Mesenchymal stem cell (in vitro differentiated cells and primary cell): ENCODE data around the gene KCNK10.

Experiments
- DNase-seq: peaks from one replicate; pipeline ENCODE4 v3.0.0-alpha.2; 2013
- H2AFZ ChIP-seq: one replicate; pipeline ENCODE4 v1.6.1; 2013; ENCODE audit warnings: low read depth, mild to moderate bottlenecking, control low read depth, inconsistent platforms, low read length, moderate library complexity
- H2AK5ac ChIP-seq: 2 replicates; pipeline ENCODE4 v1.6.1; 2013; ENCODE audit warnings: low read length, moderate library complexity, mild to moderate bottlenecking, inconsistent platforms; ENCODE audit not compliant: severe bottlenecking
- H2BK120ac ChIP-seq: one replicate; pipeline ENCODE4 v1.6.1; 2013; ENCODE audit warnings: low read depth, mild to moderate bottlenecking, inconsistent platforms, low read length, moderate library complexity
- H2BK12ac ChIP-seq, 2 experiments: one replicate each; pipeline ENCODE4 v1.6.1; 2013; ENCODE audit warnings: inconsistent platforms in 2 of 2, low read length in 2 of 2, mild to moderate bottlenecking in 2 of 2, moderate library complexity in 2 of 2, control low read depth in 1 of 2
- H2BK15ac ChIP-seq: one replicate; pipeline ENCODE4 v1.6.1; 2013; ENCODE audit warnings: mild to moderate bottlenecking, low read depth, inconsistent platforms; ENCODE audit not compliant: poor library complexity, severe bottlenecking
- H2BK5ac ChIP-seq: 2 replicates; pipeline ENCODE4 v1.6.1; 2013; ENCODE audit warnings: low read depth, mild to moderate bottlenecking, low read length, control low read depth, inconsistent platforms; ENCODE audit not compliant: poor library complexity, severe bottlenecking
- H3K14ac ChIP-seq, 2 experiments: one replicate each; pipeline ENCODE4 v1.6.1; 2013; ENCODE audit warnings: inconsistent platforms in 2 of 2, low read length in 2 of 2, control low read depth in 1 of 2, mild to moderate bottlenecking in 1 of 2, moderate library complexity in 1 of 2
- H3K18ac ChIP-seq, 2 experiments: one replicate each; pipeline ENCODE4 v1.6.1; 2013; ENCODE audit warnings: inconsistent platforms in 2 of 2, low read length in 2 of 2, control low read depth in 1 of 2, low read depth in 1 of 2, mild to moderate bottlenecking in 1 of 2
- H3K23ac ChIP-seq, 2 experiments: one replicate each; pipeline ENCODE4 v1.6.1; 2013; ENCODE audit warnings: inconsistent platforms in 2 of 2, low read length in 2 of 2, mild to moderate bottlenecking in 2 of 2, moderate library complexity in 2 of 2, control low read depth in 1 of 2
- H3K27ac ChIP-seq: 2 replicates; pipeline ENCODE4 v1.5.1; 2013; ENCODE audit warnings: mild to moderate bottlenecking, moderate library complexity, low read length, control low read depth, inconsistent platforms; ENCODE audit not compliant: poor library complexity, severe bottlenecking
- H3K27me3 ChIP-seq, 2 experiments: 2 replicates each; pipeline versions ENCODE4 v1.6.1 to v1.7.0; 2013; ENCODE audit warnings: low read length in 2 of 2, mild to moderate bottlenecking in 2 of 2, moderate library complexity in 2 of 2, control low read depth in 1 of 2, inconsistent platforms in 1 of 2; ENCODE audit not compliant: control insufficient read depth in 1 of 2, insufficient read depth in 1 of 2
- H3K36me3 ChIP-seq, 2 experiments: 2 replicates each; pipeline versions ENCODE4 v1.6.1 to v1.7.0; 2013; ENCODE audit warnings: low read length in 2 of 2, control low read depth in 1 of 2, inconsistent platforms in 1 of 2, low read depth in 1 of 2, mild to moderate bottlenecking in 1 of 2; ENCODE audit not compliant: insufficient read depth in 2 of 2, control insufficient read depth in 1 of 2
- H3K4ac ChIP-seq, 2 experiments: one replicate each; pipeline ENCODE4 v1.6.1; 2013; ENCODE audit warnings: inconsistent platforms in 2 of 2, low read length in 2 of 2, mild to moderate bottlenecking in 2 of 2, moderate library complexity in 2 of 2, control low read depth in 1 of 2, low read depth in 1 of 2
- H3K4me1 ChIP-seq: 2 replicates; pipeline ENCODE4 v1.6.1; 2013; ENCODE audit warnings: low read depth, low read length, control low read depth; ENCODE audit not compliant: control insufficient read depth, insufficient read depth
- H3K4me2 ChIP-seq: 2 replicates; pipeline ENCODE4 v1.6.1; 2013; ENCODE audit warnings: low read length, mild to moderate bottlenecking, inconsistent platforms; ENCODE audit not compliant: poor library complexity, severe bottlenecking
- H3K4me3 ChIP-seq, 2 experiments: 2 replicates each; pipeline versions ENCODE4 v1.5.1 to v1.7.0; 2013; ENCODE audit warnings: low read length in 2 of 2, mild to moderate bottlenecking in 2 of 2, control low read depth in 1 of 2, low read depth in 1 of 2; ENCODE audit not compliant: insufficient read depth in 1 of 2
- H3K79me1 ChIP-seq: replicated peaks from 2 replicates; pipeline ENCODE4 v1.6.1; 2013; ENCODE audit warnings: mild to moderate bottlenecking, control low read depth, low read length, inconsistent platforms; ENCODE audit not compliant: poor library complexity, severe bottlenecking
- H3K9ac ChIP-seq: 2 replicates; pipeline ENCODE4 v1.7.0; 2013; ENCODE audit warnings: mild to moderate bottlenecking, low read length, moderate library complexity
- H3K9me3 ChIP-seq: 2 replicates; pipeline ENCODE4 v1.7.0; 2013; ENCODE audit warnings: mild to moderate bottlenecking, low read length; ENCODE audit not compliant: control insufficient read depth
- H4K8ac ChIP-seq: one replicate; pipeline ENCODE4 v1.6.1; 2013; ENCODE audit warnings: inconsistent platforms, mild to moderate bottlenecking, low read length, moderate library complexity
- H4K91ac ChIP-seq: one replicate; pipeline ENCODE4 v1.6.1; 2013; ENCODE audit warnings: mild to moderate bottlenecking, low read length, inconsistent platforms
- WGBS: methylation state at CpG from one replicate; pipeline ENCODE4 v1.1.7; 2013; ENCODE audit warnings: mixed read lengths; 5-methylcytosine and 5-hydroxymethylcytosine counted together

The KCNK10 gene

DNA sequence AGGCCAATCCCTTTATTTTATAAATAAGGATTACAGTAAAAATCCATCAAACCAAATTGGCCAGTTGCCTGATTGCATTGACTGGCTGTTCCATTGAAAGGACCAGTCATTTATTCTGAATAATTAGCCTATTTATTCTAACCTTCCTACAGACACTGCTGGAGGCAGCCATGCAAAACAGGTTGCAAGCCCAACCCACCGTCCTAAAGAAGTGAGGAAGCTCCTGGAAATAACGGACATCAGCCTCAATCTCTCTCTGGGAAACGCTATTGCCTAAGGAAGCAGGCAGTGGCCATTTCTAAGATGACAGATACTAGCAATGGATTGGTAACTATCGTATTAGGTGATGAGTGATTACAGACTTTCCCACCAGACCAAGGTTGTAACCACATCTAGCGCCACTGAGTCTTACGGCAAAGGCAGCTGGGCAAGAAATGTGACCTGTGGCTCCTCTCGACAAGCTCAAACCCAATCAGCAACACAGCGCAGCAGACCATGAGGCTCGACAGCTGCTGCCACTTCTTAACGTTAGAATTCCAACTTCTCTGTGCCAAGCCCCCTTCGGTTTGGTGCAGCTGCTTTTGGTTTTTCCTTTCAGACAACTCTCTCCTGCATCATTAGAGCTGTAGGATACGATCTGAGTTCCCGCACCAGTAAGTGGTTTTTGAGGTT is 134.2 kb downstream of the KCNK10 start:
- peak overlapping the region; percentile 39 for H3K9ac ChIP-seq
- H3K18ac ChIP-seq, result no peak overlapping the region
- H2AK5ac ChIP-seq, result no peak overlapping the region
- no peak overlapping the region for H3K4me2 ChIP-seq
- H2BK15ac ChIP-seq, result no peak overlapping the region
- no peaks in the 10 kb centered on the region for H3K79me1 ChIP-seq
- no peaks in the 10 kb centered on the region for H3K36me3 ChIP-seq
- no peak for DNase-seq
- H3K4ac ChIP-seq, result no peak overlapping the region
- no peak overlapping the region for H2BK5ac ChIP-seq
- WGBS, result 45% methylated on average over 12 of the region's 13 CpGs
- no peak overlapping the region for H3K23ac ChIP-seq
- no peak overlapping the region for H3K14ac ChIP-seq
- H2BK120ac ChIP-seq, result no peak overlapping the region
- peak overlapping the region in 1 of 2 experiments; percentile 35 for H3K4me3 ChIP-seq
- H3K4me1 ChIP-seq, result no peaks in the 10 kb centered on the region
- no peaks in the 10 kb centered on the region for H3K9me3 ChIP-seq
- no peak overlapping the region for H4K91ac ChIP-seq
- no peak overlapping the region for H4K8ac ChIP-seq
- H3K27ac ChIP-seq, result no peak overlapping the region
- no peak overlapping the region for H2BK12ac ChIP-seq
- peaks cover 4 to 42% of the 10 kb centered on the region in 2 experiments for H3K27me3 ChIP-seq
- no peak overlapping the region for H2AFZ ChIP-seq

DNA sequence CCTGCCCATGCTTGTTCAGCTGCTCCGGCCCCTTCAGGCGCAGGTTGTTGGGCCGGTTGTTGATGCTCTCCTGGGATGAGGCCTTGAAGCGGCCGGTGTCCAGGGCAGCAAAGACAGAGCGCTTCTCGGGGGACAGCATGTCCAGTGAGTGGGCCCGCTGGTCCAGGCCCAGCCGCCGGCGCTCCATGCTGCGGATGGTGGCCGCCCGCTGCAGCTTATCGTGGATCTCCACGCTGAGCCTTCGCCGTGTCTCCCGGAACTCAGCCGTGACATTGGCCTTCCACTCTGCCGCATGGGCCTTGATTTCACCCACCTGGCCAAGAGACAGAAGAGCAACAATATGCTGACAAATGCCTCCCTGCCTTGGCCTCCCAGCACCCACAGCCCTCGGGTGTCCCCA is 137.2 kb downstream of the KCNK10 start:
- no peak overlapping the region for H2BK120ac ChIP-seq
- peaks cover 0 to 21% of the 10 kb centered on the region in 2 experiments for H3K27me3 ChIP-seq
- H3K23ac ChIP-seq, result no peak overlapping the region
- H3K4me3 ChIP-seq, result no peak overlapping the region
- no peak overlapping the region for H4K8ac ChIP-seq
- no peak overlapping the region for H2AK5ac ChIP-seq
- H3K4me2 ChIP-seq, result no peak overlapping the region
- H2BK15ac ChIP-seq, result no peak overlapping the region
- H3K36me3 ChIP-seq, result no peaks in the 10 kb centered on the region
- H3K14ac ChIP-seq, result no peak overlapping the region
- no peak overlapping the region for H3K9ac ChIP-seq
- no peak overlapping the region for H2AFZ ChIP-seq
- WGBS, result 94% methylated on average over 21 of the region's 22 CpGs
- no peak overlapping the region for H2BK12ac ChIP-seq
- no peak overlapping the region for H4K91ac ChIP-seq
- H3K4me1 ChIP-seq, result no peaks in the 10 kb centered on the region
- H3K18ac ChIP-seq, result no peak overlapping the region
- H3K79me1 ChIP-seq, result no peaks in the 10 kb centered on the region
- no peak overlapping the region for H2BK5ac ChIP-seq
- no peak overlapping the region for H3K27ac ChIP-seq
- no peak overlapping the region for H3K4ac ChIP-seq
- no peak for DNase-seq
- no peaks in the 10 kb centered on the region for H3K9me3 ChIP-seq

DNA sequence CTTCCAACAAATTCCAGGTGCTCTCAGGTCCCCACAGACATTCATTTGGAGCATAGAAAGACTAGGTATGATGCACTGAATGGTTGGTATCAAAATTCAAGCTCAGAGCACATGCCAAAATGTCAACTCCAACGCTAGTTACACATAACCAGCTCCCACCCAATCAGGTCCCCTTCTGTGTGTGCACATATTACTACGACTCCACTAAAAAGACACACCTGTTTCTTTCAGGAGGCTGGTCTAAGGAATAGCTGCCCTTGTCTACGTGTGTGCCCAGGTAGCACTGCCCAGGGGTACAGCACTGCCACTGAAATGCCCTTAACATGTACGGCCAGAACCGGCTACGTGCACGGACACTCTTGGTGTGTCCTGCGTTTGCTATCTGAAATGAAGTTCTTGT is 138.1 kb downstream of the KCNK10 start:
- H3K18ac ChIP-seq, result no peak overlapping the region
- H2AFZ ChIP-seq, result no peak overlapping the region
- H2BK12ac ChIP-seq, result no peak overlapping the region
- no peaks in the 10 kb centered on the region for H3K79me1 ChIP-seq
- H2BK15ac ChIP-seq, result no peak overlapping the region
- no peak overlapping the region for H3K4ac ChIP-seq
- H2BK120ac ChIP-seq, result no peak overlapping the region
- H3K9me3 ChIP-seq, result no peaks in the 10 kb centered on the region
- H3K27ac ChIP-seq, result no peak overlapping the region
- no peak for DNase-seq
- H3K36me3 ChIP-seq, result no peaks in the 10 kb centered on the region
- no peak overlapping the region for H3K4me2 ChIP-seq
- H3K14ac ChIP-seq, result no peak overlapping the region
- H3K9ac ChIP-seq, result no peak overlapping the region
- peaks cover 0 to 19% of the 10 kb centered on the region in 2 experiments for H3K27me3 ChIP-seq
- H2BK5ac ChIP-seq, result no peak overlapping the region
- no peak overlapping the region for H2AK5ac ChIP-seq
- H3K4me1 ChIP-seq, result no peaks in the 10 kb centered on the region
- H4K91ac ChIP-seq, result no peak overlapping the region
- H4K8ac ChIP-seq, result no peak overlapping the region
- H3K4me3 ChIP-seq, result no peak overlapping the region
- no peak overlapping the region for H3K23ac ChIP-seq
- 79% methylated on average over 8 of the region's 8 CpGs for WGBS

DNA sequence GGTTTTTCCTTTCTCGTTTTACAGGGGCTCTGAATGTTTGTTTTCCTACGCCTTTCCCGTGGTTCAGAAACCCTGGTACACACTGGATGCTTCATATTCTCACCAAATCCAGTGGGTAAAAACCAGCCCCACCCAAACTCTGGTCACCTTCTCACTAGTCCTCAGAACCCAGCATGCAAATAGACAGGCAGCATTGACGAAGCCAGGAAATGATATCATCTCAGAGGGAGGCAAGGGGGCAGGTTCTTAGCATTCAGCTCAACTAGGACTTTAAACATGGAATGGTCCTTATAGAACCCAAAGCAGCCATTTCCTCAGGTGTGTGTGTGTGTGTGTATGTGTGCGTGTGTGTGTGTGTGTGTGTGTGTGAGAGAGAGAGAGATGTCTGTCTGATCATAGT is 142.0 kb downstream of the KCNK10 start:
- Histone ChIP-seq H2BK5ac (no peak overlapping the region), H3K9me3 (no peaks in the 10 kb centered on the region), H4K91ac (no peak overlapping the region), H3K4me1 (no peaks in the 10 kb centered on the region), H3K27ac (no peak overlapping the region), H2AFZ (no peak overlapping the region), H3K9ac (no peak overlapping the region), H3K4me3 (no peak overlapping the region), H2BK12ac (no peak overlapping the region), H3K14ac (no peak overlapping the region), H3K18ac (no peak overlapping the region), H3K4me2 (no peak overlapping the region), H3K4ac (no peak overlapping the region), H4K8ac (no peak overlapping the region), H3K79me1 (no peaks in the 10 kb centered on the region), H3K27me3 (peaks cover 0 to 10% of the 10 kb centered on the region in 2 experiments), H2BK120ac (no peak overlapping the region), H3K36me3 (no peaks in the 10 kb centered on the region), H2BK15ac (no peak overlapping the region), H3K23ac (no peak overlapping the region), H2AK5ac (no peak overlapping the region)
- 63% methylated on average over 4 of the region's 5 CpGs for WGBS
- no peak for DNase-seq
